ENCODE data around the gene FOXP1. TPM values are rescaled to one million over a fixed set of nuclear protein-coding genes. Genes with fewer than 3 reads are reported as not detected.

Gene FOXP1
- total RNA-seq, 4 donors from 2014 or later = 169 to 300 (median 202) TPM

GRCh38 chr3:71461749-71462483 is 121.6 kb downstream of the FOXP1 start:
- no peaks in the 10 kb centered on the region for H3K9me3 ChIP-seq
- peaks cover 0 to 54% (median 2%) of the 10 kb centered on the region in 3 donors for H3K4me1 ChIP-seq
- ATAC-seq = no peak
- WGBS, 2 donors (ENCODE audit: low coverage in 1 of 2) = 48 to 52% methylated on average over 7 of the region's 9 CpGs
- peak; percentile 53 for TF ChIP-seq POLR2AphosphoS5 (IDR thresholded peaks at IDR 0.05)
- no peak for TF ChIP-seq EP300 (IDR thresholded peaks at IDR 0.05)
- no peak for TF ChIP-seq CTCF (IDR thresholded peaks at IDR 0.05)
- TF ChIP-seq POLR2A (IDR thresholded peaks at IDR 0.05) = no peak
- H3K4me3 ChIP-seq = no peak overlapping the region
- H3K36me3 ChIP-seq = no peaks in the 10 kb centered on the region
- H3K27me3 ChIP-seq = no peaks in the 10 kb centered on the region
- peak overlapping the region in 3 of 4 donors; percentile 53 to 70 (median 66) for H3K27ac ChIP-seq

DNA sequence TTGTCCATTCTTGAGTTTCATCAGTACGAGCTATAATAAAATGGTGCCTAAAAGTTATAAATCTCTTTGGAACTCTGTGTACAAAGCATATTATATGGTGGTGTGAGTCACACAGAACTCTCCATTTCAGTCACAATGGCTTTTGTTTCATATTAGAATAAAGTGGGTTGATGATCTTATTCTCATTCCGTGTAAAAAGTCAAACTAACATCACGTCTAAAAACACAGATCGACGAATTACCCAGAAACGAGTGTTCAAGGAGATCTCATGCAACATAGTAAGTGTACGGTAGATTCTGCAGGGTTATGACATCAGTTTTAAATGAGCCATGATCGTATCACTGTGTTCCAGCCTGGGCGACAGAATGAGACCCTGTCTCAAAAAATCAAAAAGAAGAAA is 122.4 kb downstream of the FOXP1 start:
- 70 to 84% methylated on average over 6 to 9 of the region's 9 CpGs for WGBS, 2 donors (ENCODE audit: low coverage in 1 of 2)
- Histone ChIP-seq H3K4me3 (no peak overlapping the region), H3K4me1 (peaks cover 7 to 55% (median 10%) of the 10 kb centered on the region in 3 donors), H3K9me3 (no peaks in the 10 kb centered on the region), H3K27ac (peak overlapping the region in 2 of 4 donors; percentile 53 to 66), H3K36me3 (no peaks in the 10 kb centered on the region), H3K27me3 (no peaks in the 10 kb centered on the region)
- no peak for TF ChIP-seq POLR2AphosphoS5 (IDR thresholded peaks at IDR 0.05)
- no peak for TF ChIP-seq POLR2A (IDR thresholded peaks at IDR 0.05)
- TF ChIP-seq CTCF (IDR thresholded peaks at IDR 0.05) = no peak
- TF ChIP-seq EP300 (IDR thresholded peaks at IDR 0.05) = no peak
- ATAC-seq = no peak

DNA sequence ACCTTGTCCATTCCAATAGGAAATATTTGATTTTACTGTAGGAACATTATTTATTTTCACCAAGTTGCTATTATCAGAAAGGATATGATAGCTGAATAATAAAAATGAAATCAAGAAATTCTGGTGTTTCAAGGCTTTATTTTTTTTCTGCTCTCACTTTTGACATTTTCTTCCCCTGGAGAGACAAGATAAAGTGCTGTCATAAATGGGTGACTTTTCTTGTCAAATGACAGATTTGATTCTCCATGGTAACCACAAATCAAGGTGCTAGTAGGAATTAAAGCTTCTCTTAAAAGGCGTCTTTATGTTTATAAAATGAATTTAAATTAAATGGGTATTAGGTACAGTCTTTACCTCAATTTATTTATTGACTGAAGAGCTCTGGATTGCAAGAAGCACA is 124.6 kb downstream of the FOXP1 start:
- no peak for TF ChIP-seq POLR2A (IDR thresholded peaks at IDR 0.05)
- TF ChIP-seq POLR2AphosphoS5 (IDR thresholded peaks at IDR 0.05) = no peak
- TF ChIP-seq CTCF (IDR thresholded peaks at IDR 0.05) = no peak
- no peak for TF ChIP-seq EP300 (IDR thresholded peaks at IDR 0.05)
- no peak for ATAC-seq
- WGBS, 2 donors (ENCODE audit: low coverage in 1 of 2) = 88 to 89% methylated on average over 1 of the region's 1 CpG

DNA sequence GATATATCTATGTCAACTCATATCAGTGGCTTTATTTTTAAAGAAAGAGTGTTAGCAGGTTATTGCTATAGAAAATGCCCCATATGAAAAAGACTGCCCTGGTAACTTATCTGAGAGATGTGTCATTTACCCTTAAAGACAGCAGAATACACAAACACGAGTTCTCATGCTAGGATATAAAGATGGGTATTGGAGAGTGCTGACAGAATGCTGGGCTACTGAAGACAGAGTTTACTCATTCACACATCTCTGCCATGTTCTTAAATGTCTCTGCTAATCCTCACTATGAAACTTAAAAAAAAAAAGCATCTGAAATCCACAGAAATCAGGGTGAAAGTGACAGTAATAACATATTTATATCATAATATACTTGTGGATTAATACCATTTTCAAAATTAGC is 126.7 kb downstream of the FOXP1 start:
- 14 to 55% methylated on average over 1 of the region's 1 CpG for WGBS, 2 donors (ENCODE audit: low coverage in 1 of 2)
- Histone ChIP-seq H3K9me3 (no peaks in the 10 kb centered on the region), H3K4me1 (peaks cover 13 to 65% (median 13%) of the 10 kb centered on the region in 3 donors), H3K27me3 (no peaks in the 10 kb centered on the region), H3K36me3 (no peaks in the 10 kb centered on the region), H3K27ac (no peak overlapping the region), H3K4me3 (no peak overlapping the region)
- TF ChIP-seq EP300 (IDR thresholded peaks at IDR 0.05) (no peak), POLR2A (IDR thresholded peaks at IDR 0.05) (no peak), POLR2AphosphoS5 (IDR thresholded peaks at IDR 0.05) (no peak), CTCF (IDR thresholded peaks at IDR 0.05) (no peak)
- ATAC-seq = no peak

More for the DNA sequence above, 124.6 kb downstream of the FOXP1 start:
- Histone ChIP-seq H3K27me3 (no peaks in the 10 kb centered on the region), H3K9me3 (no peaks in the 10 kb centered on the region), H3K4me1 (peaks cover 13 to 67% (median 13%) of the 10 kb centered on the region in 3 donors), H3K27ac (no peak overlapping the region), H3K36me3 (no peaks in the 10 kb centered on the region), H3K4me3 (no peak overlapping the region)

GRCh38 chr3:71456156-71456555 is 127.4 kb downstream of the FOXP1 start:
- H3K36me3 ChIP-seq = no peaks in the 10 kb centered on the region
- peaks cover 13 to 64% (median 13%) of the 10 kb centered on the region in 3 donors for H3K4me1 ChIP-seq
- no peak for ATAC-seq
- no peaks in the 10 kb centered on the region for H3K27me3 ChIP-seq
- TF ChIP-seq CTCF (IDR thresholded peaks at IDR 0.05) = no peak
- 56 to 63% methylated on average over 4 of the region's 4 CpGs for WGBS, 2 donors (ENCODE audit: low coverage in 1 of 2)
- H3K27ac ChIP-seq = no peak overlapping the region
- no peaks in the 10 kb centered on the region for H3K9me3 ChIP-seq
- H3K4me3 ChIP-seq = no peak overlapping the region
